Measurements from ENCODE around the gene NTRK1. TPM values are rescaled to one million over a fixed set of nuclear protein-coding genes. Genes with fewer than 3 reads are reported as not detected.
A peak's percentile ranks its signal among the peaks of the same experiment; 100 is the strongest.

NTRK1 gene
- total and polyA plus RNA-seq, 2 donors (not counting 1 experiment from before 2014, with no cell fraction given), result not detected

DNA sequence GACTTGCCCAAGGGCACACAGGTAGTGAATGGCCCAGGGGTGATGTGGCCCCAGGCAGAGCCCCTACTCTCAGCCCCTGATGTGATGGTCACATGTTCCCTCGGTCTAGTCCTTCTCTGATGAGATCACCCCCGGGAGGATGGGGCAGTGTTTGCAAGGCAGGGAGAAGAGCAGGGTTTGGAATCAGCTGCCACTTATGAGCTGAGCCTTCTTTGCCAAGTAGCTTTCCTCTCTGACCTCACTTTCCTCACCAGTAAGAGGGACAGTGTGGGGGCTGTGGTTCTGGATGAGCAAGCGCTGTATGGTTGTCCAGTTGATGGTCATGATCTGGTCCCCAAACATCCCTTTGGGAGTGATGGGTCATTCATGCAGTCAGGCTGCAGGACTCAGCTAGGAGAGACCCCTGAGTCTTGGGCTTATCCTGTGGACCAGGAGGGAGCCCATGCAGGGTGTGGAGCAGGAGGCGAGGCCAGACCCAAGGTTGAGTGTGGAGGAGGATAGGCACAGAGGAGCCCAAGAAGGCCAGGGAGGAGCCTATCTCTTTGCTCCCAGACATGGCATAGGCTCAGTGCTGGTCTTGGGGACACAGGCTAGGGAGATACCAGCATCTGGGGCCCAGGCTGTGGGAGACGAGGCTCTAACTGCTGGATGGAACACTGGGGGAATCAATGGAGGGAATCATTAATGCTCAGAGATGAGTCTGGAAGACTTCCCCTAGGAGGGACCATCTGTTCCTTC, 16.9 kb downstream of the NTRK1 start:
- no peak overlapping the region for H3K4me3 Mint-ChIP-seq
- no peak overlapping the region for H3K27ac Mint-ChIP-seq
- Histone ChIP-seq H3K9ac (ENCODE audit: low read length) (no peak overlapping the region), H3K79me2 (ENCODE audit: control insufficient read depth, insufficient read depth, low read length) (no peaks in the 10 kb centered on the region), H3K4me1 (ENCODE audit: control insufficient read depth in 2 of 2, insufficient read depth in 2 of 2, low read length in 2 of 2) (no peaks in the 10 kb centered on the region), H3K4me3 (ENCODE audit: control extremely low read depth in 1 of 5, extremely low read depth in 1 of 5, insufficient read depth in 1 of 5, low read depth in 2 of 5, low read length in 4 of 5) (no peak overlapping the region), H2AFZ (ENCODE audit: insufficient read depth, low read depth, low read length, poor library complexity, severe bottlenecking) (no peak overlapping the region), H3K27me3 (replicated peaks in 1 of 4; ENCODE audit: control extremely low read depth in 1 of 4, control insufficient read depth in 3 of 4, insufficient read depth in 4 of 4, low read length in 3 of 4) (peaks cover 0 to 33% (median 1%) of the 10 kb centered on the region in 4 experiments), H3K36me3 (replicated peaks in 1 of 2; ENCODE audit: control extremely low read depth in 1 of 2, control insufficient read depth in 1 of 2, extremely low read depth in 1 of 2, insufficient read depth in 2 of 2, low read length in 1 of 2) (no peaks in the 10 kb centered on the region), H3K27ac (ENCODE audit: low read length in 2 of 2) (no peak overlapping the region), H3K4me2 (replicated peaks; ENCODE audit: low read depth, low read length, poor library complexity, severe bottlenecking) (no peak overlapping the region), H3K9me3 (ENCODE audit: control extremely low read depth in 1 of 3, control insufficient read depth in 2 of 3, insufficient read depth in 1 of 3, low read length in 2 of 3) (no peaks in the 10 kb centered on the region), H4K20me1 (ENCODE audit: control insufficient read depth, insufficient read depth, low read length, poor library complexity, severe bottlenecking) (no peaks in the 10 kb centered on the region)
- no peak for TF ChIP-seq EZH2 (IDR thresholded peaks at IDR 0.05; ENCODE audit: borderline replicate concordance, insufficient read depth, low read depth, low read length, poor library complexity, severe bottlenecking)
- 78% methylated on average over 4 of the region's 5 CpGs for WGBS (ENCODE audit: insufficient coverage)
- intact Hi-C loops (cut with micrococcal nuclease), result no loop called here
- H3K27me3 Mint-ChIP-seq, result peaks cover 43% of the 10 kb centered on the region
- POLR2A ChIA-PET, result no interaction called here
- DNase-seq, result no peak
- CTCF ChIA-PET, result interaction anchor here (2.1 kb wide), 1 partner anchor 12 kb away, joined by 8 read pairs; no protein-coding TSS in a partner anchor
- no peaks in the 10 kb centered on the region for H3K9me3 Mint-ChIP-seq (ENCODE audit: insufficient read depth)
- ATAC-seq (ENCODE audit: low read depth), result no peak
- H3K4me1 Mint-ChIP-seq, result no peaks in the 10 kb centered on the region

DNA sequence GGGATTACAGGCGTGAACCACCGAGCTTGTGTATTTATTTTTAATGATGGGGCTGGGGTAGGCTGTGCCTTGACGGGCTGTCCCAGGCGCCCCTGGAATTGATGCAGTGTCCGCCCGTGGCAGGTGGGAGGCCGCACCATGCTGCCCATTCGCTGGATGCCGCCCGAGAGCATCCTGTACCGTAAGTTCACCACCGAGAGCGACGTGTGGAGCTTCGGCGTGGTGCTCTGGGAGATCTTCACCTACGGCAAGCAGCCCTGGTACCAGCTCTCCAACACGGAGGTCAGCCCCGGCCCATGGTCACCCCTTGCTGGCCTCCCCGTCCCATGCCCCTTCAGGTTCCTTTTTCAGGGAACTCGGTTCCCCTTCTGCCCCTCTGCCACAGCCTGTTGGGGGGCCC, 19.2 kb downstream of the NTRK1 start:
- H3K4me2 ChIP-seq (replicated peaks; ENCODE audit: low read depth, low read length, poor library complexity, severe bottlenecking), result no peak overlapping the region
- ChIA-PET POLR2A (no interaction called here), CTCF (interaction anchor here (1.7 kb wide), 1 partner anchor 10 kb away, joined by 8 read pairs; no protein-coding TSS in a partner anchor)
- no peak for TF ChIP-seq EZH2 (IDR thresholded peaks at IDR 0.05; ENCODE audit: borderline replicate concordance, insufficient read depth, low read depth, low read length, poor library complexity, severe bottlenecking)
- TF ChIP-seq, protein P1, sequence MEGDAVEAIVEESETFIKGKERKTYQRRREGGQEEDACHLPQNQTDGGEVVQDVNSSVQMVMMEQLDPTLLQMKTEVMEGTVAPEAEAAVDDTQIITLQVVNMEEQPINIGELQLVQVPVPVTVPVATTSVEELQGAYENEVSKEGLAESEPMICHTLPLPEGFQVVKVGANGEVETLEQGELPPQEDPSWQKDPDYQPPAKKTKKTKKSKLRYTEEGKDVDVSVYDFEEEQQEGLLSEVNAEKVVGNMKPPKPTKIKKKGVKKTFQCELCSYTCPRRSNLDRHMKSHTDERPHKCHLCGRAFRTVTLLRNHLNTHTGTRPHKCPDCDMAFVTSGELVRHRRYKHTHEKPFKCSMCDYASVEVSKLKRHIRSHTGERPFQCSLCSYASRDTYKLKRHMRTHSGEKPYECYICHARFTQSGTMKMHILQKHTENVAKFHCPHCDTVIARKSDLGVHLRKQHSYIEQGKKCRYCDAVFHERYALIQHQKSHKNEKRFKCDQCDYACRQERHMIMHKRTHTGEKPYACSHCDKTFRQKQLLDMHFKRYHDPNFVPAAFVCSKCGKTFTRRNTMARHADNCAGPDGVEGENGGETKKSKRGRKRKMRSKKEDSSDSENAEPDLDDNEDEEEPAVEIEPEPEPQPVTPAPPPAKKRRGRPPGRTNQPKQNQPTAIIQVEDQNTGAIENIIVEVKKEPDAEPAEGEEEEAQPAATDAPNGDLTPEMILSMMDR (IDR thresholded peaks at IDR 0.05), result no peak
- no peak overlapping the region for H3K4me3 ChIP-seq (ENCODE audit: control extremely low read depth in 1 of 5, extremely low read depth in 1 of 5, insufficient read depth in 1 of 5, low read depth in 2 of 5, low read length in 4 of 5)
- peaks cover 0 to 33% (median 4%) of the 10 kb centered on the region in 4 experiments for H3K27me3 ChIP-seq (replicated peaks in 1 of 4; ENCODE audit: control extremely low read depth in 1 of 4, control insufficient read depth in 3 of 4, insufficient read depth in 4 of 4, low read length in 3 of 4)
- H3K9me3 Mint-ChIP-seq (ENCODE audit: insufficient read depth), result no peaks in the 10 kb centered on the region
- H3K9me3 ChIP-seq (ENCODE audit: control extremely low read depth in 1 of 3, control insufficient read depth in 2 of 3, insufficient read depth in 1 of 3, low read length in 2 of 3), result no peaks in the 10 kb centered on the region
- no peak for DNase-seq
- no peak overlapping the region for H2AFZ ChIP-seq (ENCODE audit: insufficient read depth, low read depth, low read length, poor library complexity, severe bottlenecking)
- peak overlapping the region; percentile 3 for H3K27ac Mint-ChIP-seq
- ATAC-seq (ENCODE audit: low read depth), result no peak
- intact Hi-C loops (cut with micrococcal nuclease), result no loop called here
- H3K4me1 Mint-ChIP-seq, result no peaks in the 10 kb centered on the region
- H3K9ac ChIP-seq (ENCODE audit: low read length), result no peak overlapping the region
- no peaks in the 10 kb centered on the region for H3K36me3 ChIP-seq (replicated peaks in 1 of 2; ENCODE audit: control extremely low read depth in 1 of 2, control insufficient read depth in 1 of 2, extremely low read depth in 1 of 2, insufficient read depth in 2 of 2, low read length in 1 of 2)
- no peaks in the 10 kb centered on the region for H4K20me1 ChIP-seq (ENCODE audit: control insufficient read depth, insufficient read depth, low read length, poor library complexity, severe bottlenecking)
- H3K4me1 ChIP-seq (ENCODE audit: control insufficient read depth in 2 of 2, insufficient read depth in 2 of 2, low read length in 2 of 2), result no peaks in the 10 kb centered on the region
- H3K4me3 Mint-ChIP-seq, result no peak overlapping the region
- 95% methylated on average over 21 of the region's 21 CpGs for WGBS (ENCODE audit: insufficient coverage)
- H3K27ac ChIP-seq (ENCODE audit: low read length in 2 of 2), result no peak overlapping the region
- H3K27me3 Mint-ChIP-seq, result peaks cover 50% of the 10 kb centered on the region
- H3K79me2 ChIP-seq (ENCODE audit: control insufficient read depth, insufficient read depth, low read length), result no peaks in the 10 kb centered on the region

Measured in B cell (primary cell).